Thoracic aorta (tissue), 2 donors: ENCODE data around the gene DPM3. TPM values are rescaled to one million over a fixed set of nuclear protein-coding genes. Genes with fewer than 3 reads are reported as not detected.
A peak's percentile ranks its signal among the peaks of the same experiment; 100 is the strongest.

Experiments
- ATAC-seq: fragments of 150-250 bp; one replicate; pipeline ENCODE4 v1.8.0; 2017; ENCODE audit warnings: low read depth; ENCODE audit not compliant: insufficient number of reproducible peaks, low FRiP score
- DNase-seq: peaks from one replicate; pipeline ENCODE4 v3.0.0-alpha.2; 2020; ENCODE audit warnings: low spot score
- H3K27ac ChIP-seq, 2 donors: fragments of 200-600 bp; sonication (generic); 1 replicate in 1 of 2; 2 replicates in 1 of 2; pipeline ENCODE4 v1.5.1; 2016; ENCODE audit warnings: mild to moderate bottlenecking in 2 of 2, moderate library complexity in 2 of 2
- H3K27me3 ChIP-seq: fragments of 200-600 bp; sonication (generic); replicated peaks from 2 replicates; pipeline ENCODE4 v1.6.0; 2016; ENCODE audit warnings: mild to moderate bottlenecking; ENCODE audit not compliant: insufficient read depth
- H3K36me3 ChIP-seq: fragments of 200-600 bp; sonication (generic); one replicate; pipeline ENCODE4 v1.5.1; 2016
- H3K4me1 ChIP-seq, 2 donors: fragments of 200-600 bp; sonication (generic); 1 replicate in 1 of 2; 2 replicates in 1 of 2; pipeline versions ENCODE4 v1.5.1 to v1.6.0; 2016; ENCODE audit warnings: low read depth in 2 of 2, mild to moderate bottlenecking in 1 of 2; ENCODE audit not compliant: control insufficient read depth in 1 of 2
- H3K4me3 ChIP-seq: fragments of 200-600 bp; sonication (generic); 2 replicates; pipeline ENCODE4 v1.5.1; 2016; ENCODE audit warnings: mild to moderate bottlenecking
- H3K9me3 ChIP-seq: fragments of 200-600 bp; sonication (generic); 2 replicates; pipeline ENCODE4 v1.5.1; 2016
- CTCF ChIP-seq: fragments of 200-600 bp; sonication (generic); IDR thresholded peaks from one replicate; pipeline ENCODE4 v1.5.1; 2019; ENCODE audit warnings: antibody characterized with exemption
- total RNA-seq, 2 donors: library from RNA; depleted of rRNA; stranded (reverse); fragments of >200 nt; gene quantifications; one replicate each; pipeline versions ENCODE4 v1.1.0 to v1.2.3, GENCODE V29; 2016

DPM3 gene
- total RNA-seq, 2 donors from 2014 or later, result 28.8 to 68.6 TPM

GRCh38 chr1:155093911-155094621, 46.3 kb downstream of the DPM3 start:
- H3K9me3 ChIP-seq, result no peaks in the 10 kb centered on the region
- ATAC-seq (no peak), DNase-seq (no peak)
- peak overlapping the region in 1 of 2 donors; percentile 34 for H3K27ac ChIP-seq
- peaks cover 3 to 21% of the 10 kb centered on the region in 2 donors for H3K4me1 ChIP-seq
- H3K27me3 ChIP-seq, result no peaks in the 10 kb centered on the region
- H3K36me3 ChIP-seq, result no peaks in the 10 kb centered on the region
- TF ChIP-seq CTCF, result no peak
- peak overlapping the region; percentile 24 for H3K4me3 ChIP-seq

- ATAC-seq (no peak), DNase-seq (no peak)
- no peak overlapping the region for H3K4me3 ChIP-seq
- no peaks in the 10 kb centered on the region for H3K9me3 ChIP-seq
- H3K27me3 ChIP-seq, result no peaks in the 10 kb centered on the region
- no peaks in the 10 kb centered on the region for H3K36me3 ChIP-seq
- peaks cover 3 to 21% of the 10 kb centered on the region in 2 donors for H3K4me1 ChIP-seq
- TF ChIP-seq CTCF, result no peak
- H3K27ac ChIP-seq, result no peak overlapping the region
Measured at GRCh38 chr1:155092641-155093040, 47.7 kb downstream of the DPM3 start.

GRCh38 chr1:155092131-155092530, 48.2 kb downstream of the DPM3 start:
- Histone ChIP-seq H3K36me3 (no peaks in the 10 kb centered on the region), H3K9me3 (no peaks in the 10 kb centered on the region), H3K4me3 (no peak overlapping the region), H3K27ac (no peak overlapping the region), H3K4me1 (peaks cover 3 to 21% of the 10 kb centered on the region in 2 donors), H3K27me3 (no peaks in the 10 kb centered on the region)
- no peak for TF ChIP-seq CTCF
- ATAC-seq (no peak), DNase-seq (no peak)

GRCh38 chr1:155091071-155092051, 49.0 kb downstream of the DPM3 start:
- no peaks in the 10 kb centered on the region for H3K9me3 ChIP-seq
- H3K4me1 ChIP-seq, result peaks cover 3 to 21% of the 10 kb centered on the region in 2 donors
- H3K36me3 ChIP-seq, result no peaks in the 10 kb centered on the region
- ATAC-seq (no peak), DNase-seq (no peak)
- H3K4me3 ChIP-seq, result no peak overlapping the region
- no peak overlapping the region for H3K27ac ChIP-seq
- TF ChIP-seq CTCF, result peak; percentile 99
- H3K27me3 ChIP-seq, result no peaks in the 10 kb centered on the region

Other genes starting within 250 kb of the DPM3 start
- gene PMVK, start 203.8 kb downstream of the DPM3 start, total RNA-seq, result 10 to 100 TPM in 1 of 2 donors, 1 to 10 TPM in 1; 9.7 to 13.8 TPM
- 100 to 1,000 TPM; 185 to 227 TPM for gene PBXIP1, start 184.4 kb downstream of the DPM3 start, total RNA-seq
- 10 to 100 TPM; 17.8 to 21.4 TPM for gene PYGO2, start 178.7 kb downstream of the DPM3 start, total RNA-seq
- 100 to 1,000 TPM; 129 to 174 TPM for gene SHC1, start 169.8 kb downstream of the DPM3 start, total RNA-seq
- gene CKS1B, start 165.8 kb downstream of the DPM3 start, total RNA-seq, result 10 to 100 TPM; 13.5 to 23.7 TPM
- 10 to 100 TPM; 23.8 to 27.2 TPM for gene FLAD1, start 157.2 kb downstream of the DPM3 start, total RNA-seq
- gene LENEP, start 146.9 kb downstream of the DPM3 start, total RNA-seq, result not detected
- 10 to 100 TPM; 35.3 to 66.3 TPM for gene ZBTB7B, start 137.7 kb downstream of the DPM3 start, total RNA-seq
- gene DCST2, start 106.8 kb downstream of the DPM3 start, total RNA-seq, result under 1 TPM in 1 of 2 donors, not detected in 1; 0.42 TPM
- not detected for gene DCST1, start 106.7 kb downstream of the DPM3 start, total RNA-seq
- gene ADAM15, start 89.2 kb downstream of the DPM3 start, total RNA-seq, result 100 to 1,000 TPM; 119 to 144 TPM
- 1 to 10 TPM; 1.9 to 2.8 TPM for gene EFNA4, start 76.8 kb downstream of the DPM3 start, total RNA-seq
- gene EFNA3, start 61.7 kb downstream of the DPM3 start, total RNA-seq, result 1 to 10 TPM; 1.5 to 3.2 TPM
- gene EFNA1, start 12.7 kb downstream of the DPM3 start, total RNA-seq, result 10 to 100 TPM in 1 of 2 donors, 1 to 10 TPM in 1; 4.6 to 15.4 TPM
- 10 to 100 TPM; 13.0 to 22.2 TPM for gene SLC50A1, start 4.7 kb downstream of the DPM3 start, total RNA-seq
- 100 to 1,000 TPM; 106 to 112 TPM for gene KRTCAP2, start 32.8 kb upstream of the DPM3 start, total RNA-seq
- 1 to 10 TPM; 2.7 to 5.8 TPM for gene TRIM46, start 33.3 kb upstream of the DPM3 start, total RNA-seq
- gene THBS3, start 67.4 kb upstream of the DPM3 start, total RNA-seq, result 10 to 100 TPM; 45.3 to 81.6 TPM
- gene MTX1, start 68.2 kb upstream of the DPM3 start, total RNA-seq, result 10 to 100 TPM; 21.7 to 22.9 TPM
- gene ENTREP3, start 115.0 kb upstream of the DPM3 start, total RNA-seq, result 10 to 100 TPM; 14.7 to 16.1 TPM
- gene SCAMP3, start 121.8 kb upstream of the DPM3 start, total RNA-seq, result 10 to 100 TPM; 32.5 to 50.2 TPM
- gene CLK2, start 133.0 kb upstream of the DPM3 start, total RNA-seq, result 10 to 100 TPM; 26.9 to 50.7 TPM
- 1 to 10 TPM in 1 of 2 donors, under 1 TPM in 1; 0.92 to 1.9 TPM for gene HCN3, start 136.9 kb upstream of the DPM3 start, total RNA-seq
- gene PKLR, start 160.9 kb upstream of the DPM3 start, total RNA-seq, result not detected
- 10 to 100 TPM; 57.8 to 68.2 TPM for gene FDPS, start 168.3 kb upstream of the DPM3 start, total RNA-seq
- 10 to 100 TPM; 38.7 to 61.3 TPM for gene RUSC1, start 180.4 kb upstream of the DPM3 start, total RNA-seq